Body of pancreas (tissue), 4 donors: ENCODE results near the gene TADA2A.
"Not testable (repeated sequence)": the region's sequence is repeated elsewhere in the genome, so short reads cannot be mapped to it uniquely, and the experiment has no call there.

Source experiments
- CTCF ChIP-seq, 7 experiments: fragments of 450-650 bp in 4 of 7; fragments of 200-600 bp in 3 of 7; sonication (generic) in 3 of 7; IDR thresholded peaks; one replicate each; pipeline ENCODE4 v1.5.1; 2016 to 2019; ENCODE audit warnings: antibody characterized with exemption in 7 of 7
- POLR2A ChIP-seq, 3 donors: fragments of 450-650 bp; IDR thresholded peaks; one replicate each; pipeline ENCODE4 v1.6.1; 2016; ENCODE audit warnings: antibody characterized with exemption in 3 of 3, mild to moderate bottlenecking in 2 of 3

- TF ChIP-seq CTCF, POLR2A (IDR thresholded peaks at IDR 0.05): not testable (repeated sequence)
Observed at GRCh38 chr17:37408145-37408479, 1.4 kb downstream of the TADA2A start.
